T-helper 17 cell (primary cell): ENCODE measurements around the gene CDK11B. TPM values are rescaled to one million over a fixed set of nuclear protein-coding genes. Genes with fewer than 3 reads are reported as not detected.
A peak's percentile ranks its signal among the peaks of the same experiment; 100 is the strongest.
"Not testable (repeated sequence)": the region's sequence is repeated elsewhere in the genome, so short reads cannot be mapped to it uniquely, and the experiment has no call there.

Source experiments
- ATAC-seq: fragments of 150-1000 bp; cut with Tn5 transposase; 2 replicates; pipeline ENCODE4 v1.10.0; 2021; ENCODE audit warnings: mild to moderate bottlenecking, moderate library complexity
- DNase-seq, 3 donors: peaks; one replicate each; pipeline versions ENCODE4 v3.0.0 to v3.0.0-alpha.2; 2020 to 2021
- H3K9me3 ChIP-seq: one replicate; pipeline ENCODE4 v1.7.0; 2013; ENCODE audit warnings: low read length, mild to moderate bottlenecking; ENCODE audit not compliant: control insufficient read depth, poor library complexity, severe bottlenecking
- H3K27ac Mint-ChIP-seq: one replicate; pipeline ENCODE4 v1.8.0; 2022; ENCODE audit warnings: mild to moderate bottlenecking, moderate library complexity, mixed read lengths
- H3K27me3 Mint-ChIP-seq: one replicate; pipeline ENCODE4 v1.8.0; 2022; ENCODE audit warnings: mixed read lengths
- H3K36me3 Mint-ChIP-seq: one replicate; pipeline ENCODE4 v1.8.0; 2022; ENCODE audit warnings: low read depth, mixed read lengths
- H3K4me1 Mint-ChIP-seq: one replicate; pipeline ENCODE4 v1.8.0; 2022; ENCODE audit warnings: mild to moderate bottlenecking, mixed read lengths
- H3K4me3 Mint-ChIP-seq: one replicate; pipeline ENCODE4 v1.8.0; 2022; ENCODE audit warnings: mild to moderate bottlenecking, moderate library complexity, mixed read lengths
- total RNA-seq, 4 donors: library from RNA in 2 of 4; stranded (reverse) in 2 of 4; gene quantifications; one replicate each; pipeline ENCODE4 v1.2.3 and lab custom pipeline; 2022 to 2026

Gene CDK11B
- total RNA-seq, 2 donors from 2014 or later, result 43.9 to 49.8 TPM

DNA sequence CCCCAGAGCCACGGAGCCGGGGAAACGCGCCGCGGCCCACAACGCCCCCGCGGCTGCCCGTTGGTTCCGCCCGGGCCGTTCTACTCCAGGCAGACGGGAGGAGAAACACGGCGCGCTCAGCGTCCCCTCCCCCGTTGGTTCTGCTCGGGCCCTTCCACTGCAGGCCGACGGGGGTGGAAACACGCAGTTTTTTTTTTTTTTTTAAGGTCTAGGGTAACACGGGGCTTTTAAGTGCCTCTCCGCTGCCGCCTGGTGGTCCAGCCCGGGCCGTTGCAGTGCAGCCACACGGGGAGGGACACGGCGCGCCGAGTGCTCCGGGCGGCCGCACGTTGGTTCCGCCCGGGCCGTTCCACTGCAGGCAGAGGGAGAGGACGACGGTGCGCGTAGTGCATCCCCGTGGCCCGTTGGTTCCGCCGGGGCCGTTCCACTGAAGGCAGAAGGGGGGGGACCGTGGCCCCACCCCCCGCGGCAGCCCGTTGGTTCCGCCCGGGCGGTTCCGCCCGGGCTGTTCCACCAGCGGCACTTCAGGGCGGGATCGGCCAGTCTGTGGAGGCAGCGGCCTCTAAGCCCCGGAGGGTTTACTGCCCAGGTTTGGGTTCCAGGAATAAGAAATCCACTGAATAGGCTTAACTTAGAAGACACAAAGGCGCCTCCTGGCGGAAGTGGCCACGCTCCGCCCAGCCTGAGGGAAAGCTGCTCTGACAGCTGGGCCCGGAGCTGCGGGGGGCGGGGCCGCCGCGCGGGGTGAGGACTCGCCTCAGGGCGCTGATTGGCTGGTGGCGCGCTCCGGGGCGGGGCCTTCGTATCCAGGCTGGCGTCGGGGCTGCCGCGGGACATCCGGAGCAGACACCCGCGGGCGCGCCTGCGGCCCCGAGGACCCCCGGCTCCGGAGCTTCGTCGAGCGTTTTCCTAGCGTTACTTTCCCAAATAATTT lies 34.2 kb upstream of the CDK11B start, which contains the start of gene SLC35E2B:
Gene SLC35E2B, minus strand, starts transcription at position 82 of the 934 bp plus-strand sequence. CDS start 16,096 bp downstream, outside the sequence.
- peak; percentile 75 for ATAC-seq
- not testable (repeated sequence) for H3K27me3 Mint-ChIP-seq, H3K9me3 ChIP-seq, H3K4me1 Mint-ChIP-seq, H3K36me3 Mint-ChIP-seq
- Mint-ChIP-seq H3K4me3 (peak within 1 kb of the TSS; percentile 79), H3K27ac (peak within 1 kb of the TSS; percentile 51)
- peak; percentile 85 to 96 (median 87) for DNase-seq

DNA sequence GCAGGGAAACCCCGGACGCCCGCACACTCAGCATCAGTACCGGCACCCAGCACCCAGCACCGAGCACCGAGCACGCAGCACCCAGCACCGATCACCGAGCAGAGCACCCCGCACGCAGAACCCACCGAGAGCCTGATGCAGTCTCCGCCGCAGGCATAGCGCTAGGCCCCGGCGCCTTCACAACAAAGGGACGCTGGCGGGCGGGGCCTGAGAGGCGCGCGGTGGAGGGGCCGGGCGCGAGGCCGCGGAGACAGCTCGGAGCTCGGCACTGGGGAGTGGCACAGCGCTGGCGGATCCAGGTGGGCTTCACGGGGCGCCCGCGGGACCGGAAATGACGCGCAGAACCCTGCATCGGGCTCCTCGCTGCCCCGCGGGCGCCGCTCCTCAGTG lies 33.5 kb upstream of the CDK11B start:
- not testable (repeated sequence) for H3K36me3 Mint-ChIP-seq, H3K27me3 Mint-ChIP-seq, H3K9me3 ChIP-seq
- ATAC-seq (peak; percentile 53), DNase-seq (peak in 2 of 3 donors; percentile 64 to 65)
- peak overlapping the region; percentile 79 for H3K4me3 Mint-ChIP-seq
- H3K27ac Mint-ChIP-seq, result peak overlapping the region; percentile 39
- H3K4me1 Mint-ChIP-seq, result peaks cover 10% of the 10 kb centered on the region

DNA sequence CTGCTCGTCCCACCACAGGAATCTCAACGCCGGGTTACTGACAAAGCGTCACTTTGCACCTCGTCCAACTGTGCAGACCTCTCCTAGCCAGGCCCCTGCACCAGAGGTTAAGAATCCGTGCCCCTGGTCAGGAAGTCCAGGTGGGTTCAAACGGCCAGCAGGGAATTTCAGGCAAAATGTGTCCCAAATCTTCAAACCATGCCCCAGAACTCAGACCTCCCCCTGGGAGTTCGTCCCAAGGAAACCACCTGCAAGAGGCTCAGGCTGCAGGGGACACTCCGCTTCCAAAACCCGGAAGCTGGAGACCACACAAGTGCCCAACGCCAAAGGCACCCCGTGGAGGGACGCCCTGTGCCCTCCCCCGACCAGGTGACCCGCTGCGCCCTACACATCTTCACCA lies 32.6 kb upstream of the CDK11B start:
- not testable (repeated sequence) for H3K4me3 Mint-ChIP-seq, H3K27ac Mint-ChIP-seq, ATAC-seq, H3K36me3 Mint-ChIP-seq, H3K9me3 ChIP-seq, H3K4me1 Mint-ChIP-seq, H3K27me3 Mint-ChIP-seq, DNase-seq

DNA sequence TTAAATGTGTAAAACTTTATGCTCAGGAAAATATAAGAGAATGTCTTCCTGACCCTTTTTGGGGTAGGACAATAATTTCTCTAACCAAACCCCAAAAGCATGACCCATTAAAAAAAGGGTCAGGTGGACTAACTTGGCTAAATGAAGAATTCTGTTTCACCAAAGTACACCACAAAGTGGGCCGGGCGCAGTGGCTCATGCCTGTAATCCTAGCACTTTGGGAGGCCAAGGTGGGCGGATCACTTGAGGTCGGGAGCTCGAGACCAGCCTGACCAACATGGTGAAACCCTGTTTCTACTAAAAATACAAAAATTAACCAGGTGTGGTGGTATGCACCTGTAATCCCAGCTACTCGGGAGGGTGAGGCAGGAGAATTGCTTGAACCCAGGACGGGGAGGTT lies 30.7 kb upstream of the CDK11B start:
- not testable (repeated sequence) for H3K27me3 Mint-ChIP-seq, ATAC-seq, H3K36me3 Mint-ChIP-seq, H3K4me3 Mint-ChIP-seq, H3K9me3 ChIP-seq, DNase-seq, H3K27ac Mint-ChIP-seq
- H3K4me1 Mint-ChIP-seq, result peaks cover 10% of the 10 kb centered on the region

DNA sequence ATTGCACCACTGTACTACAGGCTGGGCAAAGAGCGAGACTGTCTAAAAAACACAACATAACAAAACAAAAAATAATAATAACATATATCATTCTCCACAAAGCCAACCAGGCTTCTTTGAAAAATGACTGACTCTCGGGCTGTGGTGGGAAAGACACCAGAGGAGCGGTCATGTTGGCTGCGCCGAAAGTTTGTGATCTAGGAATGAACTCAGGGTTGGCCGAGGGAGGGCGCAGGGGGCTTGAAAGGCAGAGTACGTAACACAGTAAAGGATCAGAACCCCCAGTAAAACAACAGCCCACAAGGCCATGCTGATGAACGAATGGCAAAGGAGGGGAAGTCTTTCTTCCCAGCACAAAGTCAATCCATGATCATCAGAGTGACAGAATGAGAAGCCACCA lies 29.0 kb upstream of the CDK11B start:
- DNase-seq, result no peak
- Mint-ChIP-seq H3K4me1 (peaks cover 14% of the 10 kb centered on the region), H3K4me3 (no peak overlapping the region), H3K36me3 (no peaks in the 10 kb centered on the region), H3K27me3 (no peaks in the 10 kb centered on the region), H3K27ac (peak overlapping the region; percentile 47)
- ATAC-seq, result no peak
- H3K9me3 ChIP-seq, result no peaks in the 10 kb centered on the region

DNA sequence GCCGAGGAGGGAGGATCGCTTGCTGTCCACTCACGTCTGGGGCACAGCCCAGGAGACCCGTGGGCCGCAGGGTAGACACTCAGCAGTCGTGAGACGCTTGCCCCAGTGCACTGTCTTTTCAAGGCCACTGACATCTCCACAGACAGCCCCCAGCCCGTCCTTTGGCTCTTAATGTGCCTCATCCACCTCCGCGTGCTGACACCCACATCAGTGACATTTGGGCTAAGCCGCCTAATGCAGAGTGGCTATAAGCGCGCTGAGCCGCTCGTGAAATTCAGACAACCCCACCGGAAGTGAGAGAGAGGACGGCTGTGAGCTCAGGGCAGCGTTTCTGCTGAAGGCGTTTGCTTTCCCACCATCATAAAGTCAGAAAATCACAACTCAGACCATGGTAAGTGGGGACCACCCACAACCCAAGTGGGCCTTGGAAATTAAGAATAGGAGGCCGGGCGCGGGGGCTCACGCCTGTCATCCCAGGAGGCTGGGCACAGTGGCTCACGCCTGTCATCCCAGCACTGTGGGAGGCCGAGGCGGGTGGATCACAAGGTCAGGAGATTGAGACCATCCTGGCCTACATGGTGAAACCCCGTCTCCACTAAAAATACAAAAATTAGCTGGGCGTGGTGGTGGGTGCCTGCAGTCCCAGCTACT lies 25.4 kb upstream of the CDK11B start:
- Mint-ChIP-seq H3K4me1 (peaks cover 18% of the 10 kb centered on the region), H3K36me3 (no peaks in the 10 kb centered on the region), H3K27me3 (no peaks in the 10 kb centered on the region), H3K27ac (no peak overlapping the region), H3K4me3 (no peak overlapping the region)
- no peak for DNase-seq
- ATAC-seq, result no peak
- no peaks in the 10 kb centered on the region for H3K9me3 ChIP-seq

DNA sequence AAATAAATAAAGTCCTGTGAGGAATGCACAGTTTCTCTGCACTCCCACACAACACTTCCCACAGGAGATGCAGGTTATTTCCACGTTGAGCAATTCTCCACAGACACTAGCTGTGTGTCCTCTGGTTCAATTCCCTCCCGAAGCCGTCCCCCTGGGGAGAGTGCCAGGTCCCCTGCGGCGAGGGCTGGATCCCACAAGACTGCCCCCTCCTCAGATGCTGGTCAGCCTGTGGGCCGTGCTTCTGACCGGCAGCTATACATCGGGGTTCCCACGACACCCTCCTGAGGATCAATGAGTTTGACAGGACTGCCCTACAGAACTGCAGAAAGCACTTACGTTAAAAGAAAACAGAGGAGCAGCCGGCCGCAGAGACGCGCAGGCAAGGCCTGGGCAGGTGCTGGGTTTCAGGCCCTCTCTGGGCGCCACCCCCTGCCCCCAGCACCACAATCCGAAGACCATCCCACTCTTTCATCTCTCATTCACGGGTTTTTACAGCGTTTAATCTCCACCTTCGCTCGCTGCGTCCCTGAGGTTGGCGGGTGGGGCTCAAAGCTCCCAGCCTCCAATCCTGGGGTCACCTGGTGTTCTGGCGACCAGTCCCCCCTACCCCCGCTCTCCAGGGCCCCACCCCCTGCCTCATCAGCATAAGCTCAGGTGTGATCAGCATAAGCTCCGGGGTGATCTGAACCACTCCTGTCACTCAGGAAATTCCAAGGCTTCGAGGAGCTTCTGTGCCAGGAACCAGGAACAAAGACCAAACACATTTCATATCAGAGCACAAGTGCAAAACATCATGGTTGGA lies 24.5 kb upstream of the CDK11B start:
- Mint-ChIP-seq H3K27ac (no peak overlapping the region), H3K36me3 (no peaks in the 10 kb centered on the region), H3K4me3 (no peak overlapping the region), H3K4me1 (peaks cover 23% of the 10 kb centered on the region), H3K27me3 (no peaks in the 10 kb centered on the region)
- H3K9me3 ChIP-seq, result no peaks in the 10 kb centered on the region
- no peak for ATAC-seq
- DNase-seq, result no peak

DNA sequence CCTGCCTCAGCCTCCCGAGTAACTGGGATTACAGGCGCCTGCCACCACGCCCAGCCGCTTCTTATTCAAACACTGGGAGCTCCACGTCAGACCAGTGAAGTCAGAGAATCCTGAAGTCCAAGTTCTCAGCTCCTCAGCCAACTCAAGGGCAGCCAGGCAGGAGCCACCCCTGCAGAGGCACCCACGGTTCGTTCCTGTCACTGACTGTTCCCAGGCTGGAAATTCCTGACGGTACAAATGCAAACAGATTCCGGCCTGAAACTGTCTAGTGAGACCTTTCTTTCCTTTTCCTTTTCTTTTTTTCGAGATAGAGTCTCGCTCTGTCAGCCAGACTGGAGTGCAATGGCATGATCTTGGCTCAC lies 22.1 kb upstream of the CDK11B start:
- DNase-seq, result no peak
- no peaks in the 10 kb centered on the region for H3K9me3 ChIP-seq
- no peak for ATAC-seq
- no peaks in the 10 kb centered on the region for H3K27me3 Mint-ChIP-seq
- peak overlapping the region; percentile 72 for H3K27ac Mint-ChIP-seq
- H3K4me3 Mint-ChIP-seq, result no peak overlapping the region
- H3K4me1 Mint-ChIP-seq, result peaks cover 27% of the 10 kb centered on the region
- H3K36me3 Mint-ChIP-seq, result no peaks in the 10 kb centered on the region

DNA sequence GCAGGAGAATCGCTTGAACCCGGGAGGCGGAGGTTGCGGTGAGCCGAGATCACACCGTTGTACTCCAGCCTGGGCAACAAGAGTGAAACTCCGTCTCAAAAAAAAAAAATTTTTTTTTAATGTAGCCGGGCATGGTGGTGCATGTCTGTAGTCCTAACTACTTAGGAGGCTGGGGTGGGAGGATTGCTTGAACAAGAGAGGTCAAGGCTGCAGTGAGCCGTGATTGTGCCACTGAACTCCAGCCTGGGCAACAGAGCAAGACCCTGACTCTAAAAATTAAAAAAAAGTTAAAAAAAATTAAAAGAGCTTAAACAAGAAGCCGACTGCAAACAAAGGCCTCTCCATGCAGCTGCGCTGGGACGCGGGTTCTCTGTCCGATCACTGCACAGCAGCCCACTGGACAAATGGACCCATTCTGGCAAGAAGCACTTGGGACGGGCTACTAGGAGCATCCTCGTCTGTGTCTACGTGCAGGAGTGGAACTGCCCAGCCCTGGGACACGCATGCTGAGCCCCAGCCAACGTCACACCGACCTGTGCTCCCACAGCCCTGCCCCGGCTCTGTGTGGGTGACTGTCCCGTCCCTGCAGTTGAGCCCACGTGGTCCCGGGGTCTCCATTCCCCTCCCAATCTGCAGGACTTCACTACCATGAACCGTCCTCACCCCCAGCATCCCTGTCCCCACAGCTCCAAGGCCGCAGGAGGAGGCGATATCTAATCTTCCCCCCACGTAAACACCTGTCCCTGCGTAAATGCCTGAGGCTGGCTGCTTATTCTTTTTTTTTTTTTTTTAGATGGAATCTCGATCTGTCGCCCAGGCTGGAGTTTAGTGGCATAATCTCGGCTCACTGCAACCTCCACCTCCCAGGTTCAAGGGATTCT lies 21.5 kb upstream of the CDK11B start:
- H3K36me3 Mint-ChIP-seq, result no peaks in the 10 kb centered on the region
- no peak for ATAC-seq
- no peak for DNase-seq
- H3K27me3 Mint-ChIP-seq, result no peaks in the 10 kb centered on the region
- no peaks in the 10 kb centered on the region for H3K9me3 ChIP-seq
- H3K27ac Mint-ChIP-seq, result peak overlapping the region; percentile 72
- H3K4me1 Mint-ChIP-seq, result peaks cover 25% of the 10 kb centered on the region
- H3K4me3 Mint-ChIP-seq, result no peak overlapping the region

DNA sequence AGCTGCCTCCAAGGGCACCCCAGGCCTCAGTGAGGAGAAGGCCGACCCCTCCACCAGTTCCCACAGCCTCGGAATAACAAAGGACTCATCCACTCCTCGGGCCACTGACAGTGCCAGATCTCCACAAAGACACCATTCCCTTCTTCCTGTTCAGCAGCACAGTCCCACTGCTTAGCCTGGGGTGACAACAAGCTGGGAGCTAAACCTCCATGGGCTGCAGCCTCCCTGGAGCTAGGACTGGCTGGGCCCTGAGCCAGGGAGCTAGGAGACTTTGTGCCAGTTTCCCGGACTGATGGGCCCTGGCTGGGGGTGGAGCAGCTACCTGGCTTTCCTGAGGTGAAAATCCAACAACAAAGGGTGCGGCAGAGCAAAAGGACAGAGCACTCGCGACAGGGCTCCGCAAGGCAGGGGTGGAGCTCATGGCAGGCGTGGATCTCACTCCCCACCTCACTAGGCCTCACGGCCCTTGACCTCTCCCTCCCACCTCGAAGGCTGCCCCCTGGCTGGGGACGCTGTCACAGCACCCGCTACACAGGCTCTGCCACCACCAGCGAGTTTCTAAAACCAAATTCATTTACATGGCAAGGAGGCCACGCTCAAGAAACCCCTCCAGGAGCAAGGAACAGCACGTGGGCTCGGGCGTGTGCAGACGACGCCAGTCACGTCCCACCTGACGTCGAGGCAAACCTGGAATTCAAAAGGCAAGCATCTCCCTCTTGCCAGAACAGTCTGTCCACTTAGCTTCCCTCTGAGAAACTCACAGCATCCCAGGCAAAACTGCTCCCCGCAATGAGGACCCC lies 20.0 kb upstream of the CDK11B start:
- DNase-seq, result no peak
- H3K9me3 ChIP-seq, result no peaks in the 10 kb centered on the region
- Mint-ChIP-seq H3K4me1 (peaks cover 25% of the 10 kb centered on the region), H3K27ac (peak overlapping the region; percentile 99), H3K27me3 (no peaks in the 10 kb centered on the region), H3K36me3 (no peaks in the 10 kb centered on the region), H3K4me3 (peak overlapping the region; percentile 97)
- peak; percentile 34 for ATAC-seq

DNA sequence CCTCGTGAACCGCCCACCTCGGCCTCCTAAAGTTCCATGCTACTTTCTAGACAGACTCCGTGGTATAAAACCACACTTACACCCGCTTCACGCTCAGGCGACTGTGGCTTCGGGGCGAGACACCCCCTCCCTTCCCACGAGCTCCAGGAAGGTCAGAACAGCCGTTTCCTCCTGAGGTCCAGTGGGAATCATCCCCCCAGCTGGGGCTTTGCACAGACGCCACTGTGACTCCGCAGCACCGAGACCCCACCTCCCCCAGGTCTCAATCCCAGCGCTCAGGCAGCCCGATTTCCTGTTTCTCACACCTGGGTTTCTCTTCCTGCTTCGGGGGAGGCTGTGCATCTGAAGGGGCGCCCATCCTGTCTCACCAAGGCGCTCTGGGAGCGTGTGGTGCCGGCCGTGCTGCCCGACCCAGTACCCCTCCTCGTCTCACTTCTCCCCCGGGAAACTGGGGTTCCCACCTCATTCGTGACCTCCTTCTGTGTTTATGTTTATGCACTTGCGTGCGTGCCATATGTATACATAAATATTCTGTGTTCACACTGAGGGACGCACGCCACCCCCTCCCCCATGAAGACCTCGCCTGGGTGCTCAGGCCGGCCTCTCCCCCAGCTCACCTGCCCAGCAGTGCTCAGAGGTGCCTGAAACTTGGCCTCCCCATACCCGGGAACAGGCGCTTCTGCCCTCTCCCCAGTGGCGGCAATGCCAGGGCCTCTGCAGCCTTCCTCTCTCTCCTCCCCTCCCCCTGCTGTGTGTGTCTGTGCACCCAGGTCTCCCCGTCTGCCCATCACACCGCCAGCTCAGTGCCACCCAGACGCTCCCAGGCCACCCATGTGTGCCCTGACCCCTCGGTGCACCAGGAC lies 19.1 kb upstream of the CDK11B start:
- peak overlapping the region; percentile 97 for H3K4me3 Mint-ChIP-seq
- peak overlapping the region; percentile 99 for H3K27ac Mint-ChIP-seq
- H3K36me3 Mint-ChIP-seq, result no peaks in the 10 kb centered on the region
- ATAC-seq (peak; percentile 79), DNase-seq (peak in 1 of 3 donors; percentile 23)
- H3K27me3 Mint-ChIP-seq, result no peaks in the 10 kb centered on the region
- H3K9me3 ChIP-seq, result no peaks in the 10 kb centered on the region
- peaks cover 21% of the 10 kb centered on the region for H3K4me1 Mint-ChIP-seq
